Activated naive CD8-positive, alpha-beta T cell treated with anti-CD3 and anti-CD28 coated beads, Interleukin-2, amount 50 U/mL, for 24 hours (primary cell): ENCODE data around the gene NNAT.
A peak's percentile ranks its signal among the peaks of the same experiment; 100 is the strongest.
"Not testable (repeated sequence)": the region's sequence is repeated elsewhere in the genome, so short reads cannot be mapped to it uniquely, and the experiment has no call there.

Source experiments
- ATAC-seq: fragments of 150-1000 bp; cut with Tn5 transposase; one replicate; pipeline ENCODE4 v1.10.0; 2021
- DNase-seq: peaks from one replicate; pipeline ENCODE4 v3.0.0; 2021
- H3K27ac Mint-ChIP-seq: one replicate; pipeline ENCODE4 v1.8.0; 2021; ENCODE audit warnings: mild to moderate bottlenecking, mixed read lengths
- H3K27me3 Mint-ChIP-seq: one replicate; pipeline ENCODE4 v1.8.0; 2021; ENCODE audit warnings: mixed read lengths
- H3K36me3 Mint-ChIP-seq: one replicate; pipeline ENCODE4 v1.8.0; 2021; ENCODE audit warnings: low read depth, mixed read lengths
- H3K4me1 Mint-ChIP-seq: one replicate; pipeline ENCODE4 v1.8.0; 2021; ENCODE audit warnings: mixed read lengths
- H3K4me3 Mint-ChIP-seq: one replicate; pipeline ENCODE4 v1.8.0; 2021; ENCODE audit warnings: mild to moderate bottlenecking, moderate library complexity, mixed read lengths
- H3K9me3 Mint-ChIP-seq: one replicate; pipeline ENCODE4 v1.8.0; 2021; ENCODE audit warnings: mixed read lengths

NNAT gene

DNA sequence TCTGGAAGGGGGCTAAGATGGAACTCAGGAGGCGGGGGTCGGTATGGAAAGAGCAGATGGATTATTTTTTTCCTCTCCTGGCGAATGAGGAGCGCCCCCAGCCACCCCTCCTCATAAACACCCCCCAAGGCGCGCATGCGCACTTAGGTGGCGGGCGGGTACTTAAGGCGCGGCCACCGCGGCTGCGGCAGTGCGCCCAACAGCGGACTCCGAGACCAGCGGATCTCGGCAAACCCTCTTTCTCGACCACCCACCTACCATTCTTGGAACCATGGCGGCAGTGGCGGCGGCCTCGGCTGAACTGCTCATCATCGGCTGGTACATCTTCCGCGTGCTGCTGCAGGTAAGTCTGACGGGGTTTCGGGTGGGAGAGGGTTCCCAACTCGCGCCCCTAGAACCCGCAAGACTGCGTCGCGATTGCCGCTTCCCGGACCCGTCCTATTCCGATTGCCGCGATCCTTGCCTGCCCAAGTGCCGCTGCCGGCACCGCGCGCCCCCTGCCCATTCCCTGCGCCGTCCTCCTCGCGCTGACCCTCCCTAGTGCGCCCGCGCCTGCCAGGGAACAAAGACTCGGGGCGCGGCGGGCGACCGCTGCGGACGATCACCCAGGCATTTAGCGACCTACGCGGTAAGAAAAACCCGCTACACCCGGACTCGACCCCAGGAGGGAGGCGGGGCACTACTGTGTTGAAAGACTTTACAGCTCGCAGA is at the start of gene NNAT:
TSS of gene NNAT (plus strand) at position 190 of the 711 bp plus-strand sequence. CDS start at position 272, 82 bp downstream.
- H3K4me1 Mint-ChIP-seq, result peaks cover 38% of the 10 kb centered on the region
- peaks cover 15% of the 10 kb centered on the region for H3K36me3 Mint-ChIP-seq

GRCh38 chr20:37471741-37472235 is 49.3 kb upstream of the NNAT start:
- no peaks in the 10 kb centered on the region for H3K4me1 Mint-ChIP-seq

More for the DNA sequence above, at the start of gene NNAT:
- DNase-seq, result no peak
- no peaks in the 10 kb centered on the region for H3K27me3 Mint-ChIP-seq
- no peak within 1 kb of the TSS for H3K27ac Mint-ChIP-seq
- no peaks in the 10 kb centered on the region for H3K9me3 Mint-ChIP-seq
- peak within 1 kb of the TSS; percentile 50 for H3K4me3 Mint-ChIP-seq
- ATAC-seq, result no peak

DNA sequence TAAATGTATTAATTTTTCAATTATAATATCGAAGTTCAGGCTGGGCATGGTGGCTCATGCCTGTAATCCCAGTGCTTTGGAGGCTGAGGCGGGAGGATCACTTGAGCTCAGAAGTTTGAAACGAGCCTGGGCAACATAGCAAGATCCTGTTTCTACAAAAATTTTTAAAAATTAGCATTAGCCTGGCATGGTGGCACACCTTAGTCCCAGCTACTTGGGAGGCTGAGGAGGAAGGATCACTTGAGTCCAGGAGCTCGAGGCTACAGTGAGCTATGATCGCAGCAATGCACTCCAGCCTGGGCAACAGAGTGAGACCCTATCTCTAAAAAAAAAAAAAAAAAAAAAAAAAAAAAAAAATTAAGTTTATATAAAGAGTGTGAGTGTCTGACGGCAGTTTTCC is 48.6 kb upstream of the NNAT start:
- not testable (repeated sequence) for H3K27me3 Mint-ChIP-seq, H3K36me3 Mint-ChIP-seq, ATAC-seq, H3K9me3 Mint-ChIP-seq, H3K27ac Mint-ChIP-seq, DNase-seq, H3K4me1 Mint-ChIP-seq, H3K4me3 Mint-ChIP-seq

More at GRCh38 chr20:37471741-37472235, 49.3 kb upstream of the NNAT start:
- no peak overlapping the region for H3K27ac Mint-ChIP-seq
- H3K27me3 Mint-ChIP-seq, result no peaks in the 10 kb centered on the region
- no peak for DNase-seq
- no peak overlapping the region for H3K4me3 Mint-ChIP-seq
- ATAC-seq, result no peak
- no peaks in the 10 kb centered on the region for H3K36me3 Mint-ChIP-seq
- no peaks in the 10 kb centered on the region for H3K9me3 Mint-ChIP-seq

GRCh38 chr20:37473249-37474000 is 47.6 kb upstream of the NNAT start:
- ATAC-seq (no peak), DNase-seq (no peak)
- no peaks in the 10 kb centered on the region for H3K9me3 Mint-ChIP-seq
- no peak overlapping the region for H3K4me3 Mint-ChIP-seq
- no peaks in the 10 kb centered on the region for H3K4me1 Mint-ChIP-seq
- peaks cover 3% of the 10 kb centered on the region for H3K27me3 Mint-ChIP-seq
- H3K36me3 Mint-ChIP-seq, result no peaks in the 10 kb centered on the region
- no peak overlapping the region for H3K27ac Mint-ChIP-seq

DNA sequence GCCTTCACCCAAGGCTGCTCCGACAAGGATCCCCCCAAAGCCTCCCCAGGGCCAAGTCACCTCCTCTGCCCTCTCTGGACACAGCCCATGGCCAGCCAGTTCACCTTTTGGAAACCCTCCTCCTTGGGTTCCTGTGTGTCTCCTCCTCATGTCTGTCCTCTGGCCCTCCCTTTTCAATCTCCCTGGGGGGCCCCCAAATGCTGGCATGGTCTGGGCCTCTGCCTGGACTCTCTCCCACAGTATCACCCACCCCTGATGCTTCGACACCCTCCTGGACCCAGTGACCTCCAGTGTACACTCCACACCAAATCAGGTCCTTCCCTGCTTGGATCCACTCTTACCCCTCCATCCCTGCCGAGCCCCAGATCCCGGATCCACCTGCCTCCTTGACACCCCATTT is 46.7 kb upstream of the NNAT start:
- Mint-ChIP-seq H3K9me3 (no peaks in the 10 kb centered on the region), H3K4me1 (no peaks in the 10 kb centered on the region), H3K27me3 (peaks cover 9% of the 10 kb centered on the region), H3K36me3 (no peaks in the 10 kb centered on the region), H3K4me3 (no peak overlapping the region), H3K27ac (no peak overlapping the region)
- DNase-seq (no peak), ATAC-seq (no peak)

- DNase-seq, result no peak
- H3K27ac Mint-ChIP-seq, result no peak overlapping the region
- no peaks in the 10 kb centered on the region for H3K4me1 Mint-ChIP-seq
- H3K36me3 Mint-ChIP-seq, result peaks cover 2% of the 10 kb centered on the region
- H3K9me3 Mint-ChIP-seq, result no peaks in the 10 kb centered on the region
- H3K27me3 Mint-ChIP-seq, result peaks cover 15% of the 10 kb centered on the region
- H3K4me3 Mint-ChIP-seq, result no peak overlapping the region
- ATAC-seq, result no peak
These were observed 45.8 kb upstream of the NNAT start for GRCh38 chr20:37475252-37475651.

- ATAC-seq (no peak), DNase-seq (no peak)
- H3K4me3 Mint-ChIP-seq, result no peak overlapping the region
- H3K9me3 Mint-ChIP-seq, result no peaks in the 10 kb centered on the region
- H3K4me1 Mint-ChIP-seq, result no peaks in the 10 kb centered on the region
- H3K27ac Mint-ChIP-seq, result no peak overlapping the region
- H3K27me3 Mint-ChIP-seq, result peaks cover 22% of the 10 kb centered on the region
- H3K36me3 Mint-ChIP-seq, result peaks cover 2% of the 10 kb centered on the region
These were observed 44.0 kb upstream of the NNAT start for GRCh38 chr20:37477041-37477440.

- H3K36me3 Mint-ChIP-seq, result peaks cover 2% of the 10 kb centered on the region
- DNase-seq (no peak), ATAC-seq (no peak)
- H3K4me1 Mint-ChIP-seq, result no peaks in the 10 kb centered on the region
- H3K27ac Mint-ChIP-seq, result no peak overlapping the region
- peaks cover 24% of the 10 kb centered on the region for H3K27me3 Mint-ChIP-seq
- H3K4me3 Mint-ChIP-seq, result no peak overlapping the region
- no peaks in the 10 kb centered on the region for H3K9me3 Mint-ChIP-seq
These were observed 41.8 kb upstream of the NNAT start for GRCh38 chr20:37479266-37479665.

DNA sequence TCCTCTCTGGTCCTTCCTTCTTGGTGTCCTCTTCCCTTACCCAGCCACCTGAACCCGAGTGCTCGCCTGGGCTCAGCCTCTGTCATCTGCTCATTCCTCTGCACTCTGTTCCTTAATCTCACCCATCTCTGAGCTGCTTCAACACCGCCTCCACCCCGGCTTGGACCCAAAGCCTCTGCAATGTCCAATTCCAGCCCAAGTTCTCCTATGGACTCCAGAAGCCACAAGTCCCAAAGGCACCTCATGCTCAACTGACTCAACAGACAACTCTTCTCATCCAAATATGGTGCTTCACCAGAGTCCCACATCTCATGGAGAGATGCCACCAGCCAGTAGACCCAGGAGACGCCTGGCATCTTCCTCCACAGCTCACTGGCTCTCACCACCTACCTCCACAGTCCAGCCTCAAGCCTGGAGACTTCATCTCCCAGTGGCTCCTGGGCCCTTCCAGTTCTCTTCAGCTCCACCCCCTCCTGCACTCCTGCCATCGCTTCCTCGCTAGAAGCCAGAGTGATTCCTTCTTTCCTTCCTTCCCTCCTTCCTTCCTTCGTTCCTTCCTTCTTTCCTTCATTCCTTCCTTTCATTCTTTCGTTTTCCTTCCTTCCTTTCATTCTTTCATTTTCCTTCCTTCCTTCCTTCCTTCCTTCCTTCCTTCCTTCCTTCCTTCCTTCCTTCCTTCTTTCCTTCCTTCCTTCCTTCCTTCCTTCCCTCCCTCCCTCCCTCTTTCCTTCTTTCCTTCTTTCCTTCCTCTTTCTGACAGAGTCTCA is 40.9 kb upstream of the NNAT start:
- no peak for ATAC-seq
- Mint-ChIP-seq H3K9me3 (no peaks in the 10 kb centered on the region), H3K36me3 (peaks cover 2% of the 10 kb centered on the region), H3K27ac (no peak overlapping the region), H3K4me1 (no peaks in the 10 kb centered on the region), H3K27me3 (peaks cover 24% of the 10 kb centered on the region), H3K4me3 (no peak overlapping the region)
- no peak for DNase-seq

DNA sequence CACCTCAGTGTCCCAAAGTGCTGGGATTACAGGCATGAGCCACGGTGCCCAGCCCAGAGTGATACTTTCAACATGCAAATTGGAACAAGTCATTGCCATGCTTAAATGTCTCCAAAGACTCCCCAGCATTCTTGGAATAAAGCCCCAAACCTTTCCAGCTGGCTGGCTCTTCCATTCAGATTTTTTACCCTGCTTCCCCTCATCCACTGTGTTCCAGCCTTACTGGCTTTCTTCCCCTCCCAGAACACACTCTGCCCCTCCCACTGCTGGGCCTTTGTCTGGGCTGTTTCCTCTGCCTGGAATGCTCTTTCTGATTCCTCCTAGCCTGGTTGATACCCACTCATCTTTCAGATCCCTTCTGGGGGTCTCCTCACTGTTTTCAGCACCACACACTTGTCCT is 40.1 kb upstream of the NNAT start:
- Mint-ChIP-seq H3K27ac (no peak overlapping the region), H3K36me3 (peaks cover 2% of the 10 kb centered on the region), H3K27me3 (peaks cover 24% of the 10 kb centered on the region), H3K4me1 (no peaks in the 10 kb centered on the region), H3K4me3 (no peak overlapping the region), H3K9me3 (no peaks in the 10 kb centered on the region)
- DNase-seq (no peak), ATAC-seq (no peak)

DNA sequence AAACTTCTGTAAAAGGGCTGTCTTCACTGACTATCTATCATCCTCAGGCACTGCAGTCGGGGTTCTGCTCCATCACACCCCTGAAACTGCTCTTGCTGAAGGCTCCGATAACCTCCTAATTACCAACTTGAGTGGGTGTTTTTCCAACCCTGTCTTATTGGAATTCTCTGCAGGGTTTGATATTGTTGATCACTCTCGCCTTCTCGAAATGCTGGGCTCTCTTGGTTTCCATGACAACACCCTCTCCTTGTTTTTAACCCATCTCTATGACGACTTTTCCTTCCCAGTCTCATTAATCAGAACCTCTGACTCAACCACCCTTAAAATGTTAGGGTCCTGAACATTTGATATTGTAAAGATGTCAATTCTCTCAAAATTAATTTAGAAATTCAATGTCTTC is 39.4 kb upstream of the NNAT start:
- no peaks in the 10 kb centered on the region for H3K9me3 Mint-ChIP-seq
- H3K36me3 Mint-ChIP-seq, result peaks cover 2% of the 10 kb centered on the region
- H3K27ac Mint-ChIP-seq, result no peak overlapping the region
- H3K27me3 Mint-ChIP-seq, result peaks cover 24% of the 10 kb centered on the region
- H3K4me1 Mint-ChIP-seq, result no peaks in the 10 kb centered on the region
- no peak overlapping the region for H3K4me3 Mint-ChIP-seq
- ATAC-seq, result no peak
- no peak for DNase-seq

GRCh38 chr20:37484331-37484730 is 36.7 kb upstream of the NNAT start:
- no peaks in the 10 kb centered on the region for H3K4me1 Mint-ChIP-seq
- H3K9me3 Mint-ChIP-seq, result no peaks in the 10 kb centered on the region
- H3K27ac Mint-ChIP-seq, result no peak overlapping the region
- no peak for ATAC-seq
- no peak for DNase-seq
- peaks cover 2% of the 10 kb centered on the region for H3K36me3 Mint-ChIP-seq
- peaks cover 16% of the 10 kb centered on the region for H3K27me3 Mint-ChIP-seq
- no peak overlapping the region for H3K4me3 Mint-ChIP-seq

GRCh38 chr20:37486209-37486608 is 34.8 kb upstream of the NNAT start:
- DNase-seq, H3K4me1 Mint-ChIP-seq, ATAC-seq, H3K27ac Mint-ChIP-seq, H3K4me3 Mint-ChIP-seq, H3K27me3 Mint-ChIP-seq, H3K36me3 Mint-ChIP-seq, H3K9me3 Mint-ChIP-seq: not testable (repeated sequence)

DNA sequence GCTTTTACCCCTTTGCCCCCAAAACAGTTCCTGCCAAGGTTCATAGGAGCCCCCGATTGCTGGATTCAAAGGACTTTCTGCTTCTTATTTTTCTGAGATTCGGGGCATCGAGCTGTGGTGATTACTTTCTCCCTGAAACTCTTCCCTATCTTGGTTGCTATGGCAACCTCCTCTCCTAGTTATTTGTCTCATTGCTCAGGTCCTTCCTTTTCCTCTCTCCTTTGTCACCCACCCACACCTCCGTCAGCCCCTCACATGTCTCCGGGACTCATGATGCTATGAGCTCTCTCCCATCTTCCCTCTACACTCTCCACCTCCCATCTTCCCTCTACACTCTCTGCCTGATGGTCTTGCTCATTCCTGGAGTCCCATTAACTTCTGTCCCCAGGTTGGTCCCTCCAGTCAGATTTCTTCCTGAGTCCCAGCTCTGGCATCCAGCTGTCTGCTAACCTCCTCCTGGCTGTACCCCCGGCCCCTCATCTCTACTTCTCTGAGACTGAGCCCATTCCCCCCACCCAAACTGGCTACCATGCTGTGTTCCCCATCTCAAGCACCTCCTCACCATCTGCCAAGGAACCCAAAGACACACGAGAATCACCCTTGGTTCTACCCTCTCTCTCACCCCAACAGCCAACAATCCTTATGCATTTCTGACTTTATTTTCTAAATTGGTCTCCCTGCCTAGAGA is 30.2 kb upstream of the NNAT start:
- Mint-ChIP-seq H3K27me3 (no peaks in the 10 kb centered on the region), H3K9me3 (no peaks in the 10 kb centered on the region), H3K27ac (no peak overlapping the region), H3K4me1 (no peaks in the 10 kb centered on the region), H3K36me3 (peaks cover 6% of the 10 kb centered on the region), H3K4me3 (no peak overlapping the region)
- DNase-seq (no peak), ATAC-seq (no peak)
